ENCODE measurements around the gene WDR73. TPM values are rescaled to one million over a fixed set of nuclear protein-coding genes. Genes with fewer than 3 reads are reported as not detected.

WDR73 gene
- total and polyA plus RNA-seq, 9 of the 15 experiments (the other 6 are each of a cell fraction or from before 2014, with no cell fraction given): 9.2 to 25.4 (median 21.7) TPM

DNA sequence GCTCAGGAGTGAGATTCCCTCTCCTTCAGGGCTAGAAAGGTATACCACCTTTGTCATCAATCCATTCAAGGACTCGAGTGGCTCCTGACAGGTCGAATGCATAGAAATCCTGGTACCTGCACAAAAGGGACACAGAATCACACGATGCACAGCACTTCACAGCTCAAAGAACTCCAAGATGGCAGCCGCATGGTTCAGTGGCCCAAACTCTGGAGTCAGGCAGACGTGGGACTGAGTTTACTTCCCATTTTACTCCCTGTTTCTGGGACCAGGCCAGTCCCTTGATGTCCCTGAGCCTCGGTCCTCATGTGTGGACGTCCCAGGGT lies 536 bp downstream of the WDR73 start:
- H2AFZ ChIP-seq (ENCODE audit: low read depth, low read length): peak overlapping the region; percentile 95
- H3K9me3 ChIP-seq (replicated peaks; ENCODE audit: control insufficient read depth, insufficient read depth, low read depth, low read length): no peaks in the 10 kb centered on the region
- in situ Hi-C loops (cut with MboI): no loop called here
- H3K27me3 ChIP-seq (ENCODE audit: control insufficient read depth in 2 of 2, insufficient read depth in 2 of 2, low read length in 2 of 2): no peaks in the 10 kb centered on the region
- CTCF ChIA-PET (ENCODE audit: low intra/inter-chr PET ratio): no interaction called here
- BruUV-seq (replicated peaks): no TSS peak
- H3K4me1 ChIP-seq (replicated peaks in 1 of 2; ENCODE audit: control insufficient read depth in 2 of 2, insufficient read depth in 2 of 2, low read length in 2 of 2): peaks cover 9 to 24% of the 10 kb centered on the region in 2 experiments; a peak in 4 of 5 replicates
- H3K4me3 ChIP-seq: peak overlapping the region; percentile 78
- ATAC-seq (no peak; the same call in 2 of the 3 replicates), FAIRE-seq (no peak), DNase-seq (ENCODE audit: extremely low read depth in 1 of 4, low spot score in 3 of 4) (no peak)
- H3K4me2 ChIP-seq (ENCODE audit: insufficient read depth, low read length): peak overlapping the region; percentile 86
- POLR2A ChIA-PET: interaction anchor here (0.7 to 1.6 kb wide), 5 partner anchors 10 to 175 kb away, joined by 3 to 4 read pairs (median 3); no protein-coding TSS in a partner anchor
- H4K20me1 ChIP-seq (replicated peaks; ENCODE audit: control insufficient read depth, insufficient read depth, low read length): no peaks in the 10 kb centered on the region; the same call in 1 of the 2 replicates
- H3K9ac ChIP-seq (ENCODE audit: insufficient read depth in 1 of 2, low read depth in 2 of 2, low read length in 2 of 2): peak overlapping the region; percentile 85 to 97
- H3K27ac ChIP-seq (ENCODE audit: extremely low read depth, low read depth, low read length): peak overlapping the region; percentile 72
- 6% methylated on average over 7 of the region's 7 CpGs for WGBS (ENCODE audit: insufficient coverage, low coverage, missing lambda C conversion rate)
- H3K36me3 ChIP-seq (ENCODE audit: control insufficient read depth, insufficient read depth, low read length): peaks cover 34% of the 10 kb centered on the region; the same call in 2 of the 3 replicates
- peaks cover 7% of the 10 kb centered on the region for H3K9me1 ChIP-seq (ENCODE audit: control insufficient read depth, insufficient read depth, low read length)
- peaks cover 17% of the 10 kb centered on the region for H3K79me2 ChIP-seq (ENCODE audit: control insufficient read depth, insufficient read depth, low read length)
- intact Hi-C loops (cut with micrococcal nuclease): no loop called here
- TF ChIP-seq YY1 (IDR thresholded peaks at IDR 0.05; ENCODE audit: borderline replicate concordance in 1 of 3, control insufficient read depth in 1 of 3, extremely low read depth in 1 of 3, insufficient read depth in 3 of 3, insufficient read length in 1 of 3, insufficient replicate concordance in 2 of 3, low read depth in 1 of 3, low read length in 2 of 3) (peak in 2 of 3 experiments; percentile 17 to 55), NR4A1 (CRISPR knock-in tag; IDR thresholded peaks at IDR 0.05) (no peak), NR4A1 (tag; IDR thresholded peaks at IDR 0.05) (0 out of 2 replicates have a peak, but pooled peaks have one; percentile 60), DPF2 (IDR thresholded peaks at IDR 0.05) (no peak), POU5F1 (IDR thresholded peaks at IDR 0.05; ENCODE audit: borderline replicate concordance, low read depth, low read length, partially characterized antibody) (no peak), NR2C1 (IDR thresholded peaks at IDR 0.05) (no peak), NR2C1 (tag; IDR thresholded peaks at IDR 0.05) (peak; percentile 35; the same call in 1 of the 2 replicates), POLR2G (IDR thresholded peaks at IDR 0.05; ENCODE audit: low read depth, low read length) (no peak)
- TF ChIP-seq, protein P1, sequence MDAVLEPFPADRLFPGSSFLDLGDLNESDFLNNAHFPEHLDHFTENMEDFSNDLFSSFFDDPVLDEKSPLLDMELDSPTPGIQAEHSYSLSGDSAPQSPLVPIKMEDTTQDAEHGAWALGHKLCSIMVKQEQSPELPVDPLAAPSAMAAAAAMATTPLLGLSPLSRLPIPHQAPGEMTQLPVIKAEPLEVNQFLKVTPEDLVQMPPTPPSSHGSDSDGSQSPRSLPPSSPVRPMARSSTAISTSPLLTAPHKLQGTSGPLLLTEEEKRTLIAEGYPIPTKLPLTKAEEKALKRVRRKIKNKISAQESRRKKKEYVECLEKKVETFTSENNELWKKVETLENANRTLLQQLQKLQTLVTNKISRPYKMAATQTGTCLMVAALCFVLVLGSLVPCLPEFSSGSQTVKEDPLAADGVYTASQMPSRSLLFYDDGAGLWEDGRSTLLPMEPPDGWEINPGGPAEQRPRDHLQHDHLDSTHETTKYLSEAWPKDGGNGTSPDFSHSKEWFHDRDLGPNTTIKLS (IDR thresholded peaks at IDR 0.05; ENCODE audit: borderline replicate concordance, low read depth): no peak
- TF ChIP-seq, protein P2, sequence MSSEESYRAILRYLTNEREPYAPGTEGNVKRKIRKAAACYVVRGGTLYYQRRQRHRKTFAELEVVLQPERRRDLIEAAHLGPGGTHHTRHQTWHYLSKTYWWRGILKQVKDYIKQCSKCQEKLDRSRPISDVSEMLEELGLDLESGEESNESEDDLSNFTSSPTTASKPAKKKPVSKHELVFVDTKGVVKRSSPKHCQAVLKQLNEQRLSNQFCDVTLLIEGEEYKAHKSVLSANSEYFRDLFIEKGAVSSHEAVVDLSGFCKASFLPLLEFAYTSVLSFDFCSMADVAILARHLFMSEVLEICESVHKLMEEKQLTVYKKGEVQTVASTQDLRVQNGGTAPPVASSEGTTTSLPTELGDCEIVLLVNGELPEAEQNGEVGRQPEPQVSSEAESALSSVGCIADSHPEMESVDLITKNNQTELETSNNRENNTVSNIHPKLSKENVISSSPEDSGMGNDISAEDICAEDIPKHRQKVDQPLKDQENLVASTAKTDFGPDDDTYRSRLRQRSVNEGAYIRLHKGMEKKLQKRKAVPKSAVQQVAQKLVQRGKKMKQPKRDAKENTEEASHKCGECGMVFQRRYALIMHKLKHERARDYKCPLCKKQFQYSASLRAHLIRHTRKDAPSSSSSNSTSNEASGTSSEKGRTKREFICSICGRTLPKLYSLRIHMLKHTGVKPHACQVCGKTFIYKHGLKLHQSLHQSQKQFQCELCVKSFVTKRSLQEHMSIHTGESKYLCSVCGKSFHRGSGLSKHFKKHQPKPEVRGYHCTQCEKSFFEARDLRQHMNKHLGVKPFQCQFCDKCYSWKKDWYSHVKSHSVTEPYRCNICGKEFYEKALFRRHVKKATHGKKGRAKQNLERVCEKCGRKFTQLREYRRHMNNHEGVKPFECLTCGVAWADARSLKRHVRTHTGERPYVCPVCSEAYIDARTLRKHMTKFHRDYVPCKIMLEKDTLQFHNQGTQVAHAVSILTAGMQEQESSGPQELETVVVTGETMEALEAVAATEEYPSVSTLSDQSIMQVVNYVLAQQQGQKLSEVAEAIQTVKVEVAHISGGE (CRISPR knock-in tag; IDR thresholded peaks at IDR 0.05): peak in 1 of 3 experiments; percentile 21; a peak in 1 of 6 replicates
- TF ChIP-seq, protein P3, sequence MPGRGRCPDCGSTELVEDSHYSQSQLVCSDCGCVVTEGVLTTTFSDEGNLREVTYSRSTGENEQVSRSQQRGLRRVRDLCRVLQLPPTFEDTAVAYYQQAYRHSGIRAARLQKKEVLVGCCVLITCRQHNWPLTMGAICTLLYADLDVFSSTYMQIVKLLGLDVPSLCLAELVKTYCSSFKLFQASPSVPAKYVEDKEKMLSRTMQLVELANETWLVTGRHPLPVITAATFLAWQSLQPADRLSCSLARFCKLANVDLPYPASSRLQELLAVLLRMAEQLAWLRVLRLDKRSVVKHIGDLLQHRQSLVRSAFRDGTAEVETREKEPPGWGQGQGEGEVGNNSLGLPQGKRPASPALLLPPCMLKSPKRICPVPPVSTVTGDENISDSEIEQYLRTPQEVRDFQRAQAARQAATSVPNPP (IDR thresholded peaks at IDR 0.05; ENCODE audit: borderline replicate concordance, insufficient read depth, insufficient read length): no peak
- TF ChIP-seq, protein P4, sequence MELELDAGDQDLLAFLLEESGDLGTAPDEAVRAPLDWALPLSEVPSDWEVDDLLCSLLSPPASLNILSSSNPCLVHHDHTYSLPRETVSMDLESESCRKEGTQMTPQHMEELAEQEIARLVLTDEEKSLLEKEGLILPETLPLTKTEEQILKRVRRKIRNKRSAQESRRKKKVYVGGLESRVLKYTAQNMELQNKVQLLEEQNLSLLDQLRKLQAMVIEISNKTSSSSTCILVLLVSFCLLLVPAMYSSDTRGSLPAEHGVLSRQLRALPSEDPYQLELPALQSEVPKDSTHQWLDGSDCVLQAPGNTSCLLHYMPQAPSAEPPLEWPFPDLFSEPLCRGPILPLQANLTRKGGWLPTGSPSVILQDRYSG (tag; conservative IDR thresholded peaks at IDR 0.05; ENCODE audit: low read depth): peak; percentile 80; the same call in 1 of the 2 replicates
